Mammary epithelial cell (primary cell): ENCODE measurements around the gene FPR1.

Experiments
- EZH2 ChIP-seq: IDR thresholded peaks from 2 replicates; pipeline ENCODE4 v1.6.1; 2012; ENCODE audit warnings: low read length, inconsistent platforms, borderline replicate concordance
- TF ChIP-seq, protein P1 (sequence below), 2 donors: IDR thresholded peaks in 1 of 2; conservative IDR thresholded peaks in 1 of 2; 2 replicates each; pipeline ENCODE4 v1.5.1; 2011 to 2012; ENCODE audit warnings: inconsistent platforms in 2 of 2, low read length in 2 of 2, mild to moderate bottlenecking in 2 of 2, control low read depth in 1 of 2, low read depth in 1 of 2; ENCODE audit not compliant: insufficient read depth in 1 of 2; ENCODE audit errors: extremely low read depth in 1 of 2

DNA sequence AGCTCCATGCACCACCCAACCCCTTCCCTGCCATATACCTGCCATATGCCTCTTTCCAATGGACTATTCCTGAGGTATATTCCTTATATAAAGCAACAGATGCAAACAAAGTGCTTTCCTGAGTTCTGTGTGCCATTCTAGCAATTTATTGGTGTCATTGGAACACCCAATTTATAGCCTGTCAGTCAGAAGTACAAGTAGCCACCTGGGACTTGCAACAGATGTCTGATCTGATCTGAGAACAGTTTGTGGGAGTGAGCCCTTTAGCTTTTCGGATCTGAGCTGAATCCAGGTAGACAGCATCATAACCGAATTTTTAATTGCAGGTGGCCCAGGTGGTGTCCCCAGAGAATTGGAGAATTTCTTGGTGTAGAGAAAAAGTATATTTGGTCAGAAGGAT is 42.3 kb upstream of the FPR1 start:
- TF ChIP-seq, protein P1, sequence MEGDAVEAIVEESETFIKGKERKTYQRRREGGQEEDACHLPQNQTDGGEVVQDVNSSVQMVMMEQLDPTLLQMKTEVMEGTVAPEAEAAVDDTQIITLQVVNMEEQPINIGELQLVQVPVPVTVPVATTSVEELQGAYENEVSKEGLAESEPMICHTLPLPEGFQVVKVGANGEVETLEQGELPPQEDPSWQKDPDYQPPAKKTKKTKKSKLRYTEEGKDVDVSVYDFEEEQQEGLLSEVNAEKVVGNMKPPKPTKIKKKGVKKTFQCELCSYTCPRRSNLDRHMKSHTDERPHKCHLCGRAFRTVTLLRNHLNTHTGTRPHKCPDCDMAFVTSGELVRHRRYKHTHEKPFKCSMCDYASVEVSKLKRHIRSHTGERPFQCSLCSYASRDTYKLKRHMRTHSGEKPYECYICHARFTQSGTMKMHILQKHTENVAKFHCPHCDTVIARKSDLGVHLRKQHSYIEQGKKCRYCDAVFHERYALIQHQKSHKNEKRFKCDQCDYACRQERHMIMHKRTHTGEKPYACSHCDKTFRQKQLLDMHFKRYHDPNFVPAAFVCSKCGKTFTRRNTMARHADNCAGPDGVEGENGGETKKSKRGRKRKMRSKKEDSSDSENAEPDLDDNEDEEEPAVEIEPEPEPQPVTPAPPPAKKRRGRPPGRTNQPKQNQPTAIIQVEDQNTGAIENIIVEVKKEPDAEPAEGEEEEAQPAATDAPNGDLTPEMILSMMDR (conservative IDR thresholded peaks at IDR 0.05 in 1 of 2, IDR thresholded peaks at IDR 0.05 in 1 of 2; ENCODE audit: extremely low read depth in 1 of 2, insufficient read depth in 1 of 2, low read depth in 1 of 2, low read length in 2 of 2): no peak
- no peak for TF ChIP-seq EZH2
